GM06990 (cell line): ENCODE measurements around the gene HTRA1.

ENCODE experiments used
- DNase-seq: peaks from one replicate; pipeline ENCODE4 v3.0.0-alpha.2; 2011; ENCODE audit not compliant: insufficient read length; ENCODE audit errors: extremely low read depth
- H3K27me3 ChIP-seq: replicated peaks from 2 replicates; pipeline ENCODE4 v1.6.0; 2011; ENCODE audit warnings: low read length; ENCODE audit not compliant: control insufficient read depth, insufficient read depth
- H3K36me3 ChIP-seq: 2 replicates; pipeline ENCODE4 v1.5.1; 2011; ENCODE audit warnings: low read length; ENCODE audit not compliant: control insufficient read depth, insufficient read depth
- H3K4me3 ChIP-seq: replicated peaks from 2 replicates; pipeline ENCODE4 v1.5.1; 2011; ENCODE audit warnings: low read depth, mild to moderate bottlenecking, control low read depth, low read length
- TF ChIP-seq, protein P1 (sequence below): IDR thresholded peaks from 2 replicates; pipeline ENCODE4 v1.5.1; 2011; ENCODE audit warnings: low read length, control low read depth, mild to moderate bottlenecking, inconsistent platforms; ENCODE audit not compliant: insufficient read depth, poor library complexity, severe bottlenecking

Gene HTRA1

DNA sequence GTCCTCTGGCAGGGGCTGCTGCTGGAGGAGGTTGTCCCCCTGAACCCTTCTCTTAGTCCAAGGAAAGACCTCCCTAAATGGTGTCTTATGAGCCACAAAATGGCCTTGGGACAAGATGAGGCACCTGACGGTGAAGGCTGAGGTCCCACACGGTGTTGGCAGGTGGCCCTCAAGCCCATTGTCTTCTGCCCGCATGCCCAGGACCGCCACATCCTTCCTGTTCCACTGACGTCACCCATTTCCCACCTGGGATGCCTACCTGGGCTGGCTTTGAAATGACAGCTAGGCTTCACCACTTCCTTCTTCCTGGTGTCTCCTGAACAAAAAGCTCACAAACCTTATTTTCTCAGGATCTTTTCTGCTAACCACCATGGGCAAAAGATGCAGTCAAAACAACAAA lies 97.1 kb downstream of the HTRA1 start:
- TF ChIP-seq, protein P1, sequence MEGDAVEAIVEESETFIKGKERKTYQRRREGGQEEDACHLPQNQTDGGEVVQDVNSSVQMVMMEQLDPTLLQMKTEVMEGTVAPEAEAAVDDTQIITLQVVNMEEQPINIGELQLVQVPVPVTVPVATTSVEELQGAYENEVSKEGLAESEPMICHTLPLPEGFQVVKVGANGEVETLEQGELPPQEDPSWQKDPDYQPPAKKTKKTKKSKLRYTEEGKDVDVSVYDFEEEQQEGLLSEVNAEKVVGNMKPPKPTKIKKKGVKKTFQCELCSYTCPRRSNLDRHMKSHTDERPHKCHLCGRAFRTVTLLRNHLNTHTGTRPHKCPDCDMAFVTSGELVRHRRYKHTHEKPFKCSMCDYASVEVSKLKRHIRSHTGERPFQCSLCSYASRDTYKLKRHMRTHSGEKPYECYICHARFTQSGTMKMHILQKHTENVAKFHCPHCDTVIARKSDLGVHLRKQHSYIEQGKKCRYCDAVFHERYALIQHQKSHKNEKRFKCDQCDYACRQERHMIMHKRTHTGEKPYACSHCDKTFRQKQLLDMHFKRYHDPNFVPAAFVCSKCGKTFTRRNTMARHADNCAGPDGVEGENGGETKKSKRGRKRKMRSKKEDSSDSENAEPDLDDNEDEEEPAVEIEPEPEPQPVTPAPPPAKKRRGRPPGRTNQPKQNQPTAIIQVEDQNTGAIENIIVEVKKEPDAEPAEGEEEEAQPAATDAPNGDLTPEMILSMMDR = no peak
- no peak for DNase-seq
- H3K36me3 ChIP-seq = no peaks in the 10 kb centered on the region
- no peaks in the 10 kb centered on the region; the same call in 1 of the 2 replicates for H3K27me3 ChIP-seq
- no peak overlapping the region for H3K4me3 ChIP-seq

DNA sequence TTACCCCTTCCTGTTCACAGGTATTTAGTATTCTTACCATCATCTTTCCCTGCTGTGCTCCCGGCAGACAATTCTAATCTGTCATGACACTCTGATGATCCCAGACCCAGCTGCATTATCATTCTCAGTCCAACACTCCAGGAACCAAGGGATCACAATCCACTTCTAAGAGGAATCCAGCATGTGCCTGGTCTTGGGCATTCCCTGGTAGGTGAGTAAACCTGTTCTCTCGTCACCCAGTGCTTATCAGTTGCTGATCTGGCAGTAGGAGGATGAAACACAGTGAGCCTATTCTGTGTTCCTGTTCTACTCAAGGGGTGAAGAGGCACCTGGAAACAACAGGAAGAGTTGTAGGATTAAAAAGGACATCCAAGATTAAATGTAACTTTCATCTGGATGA lies 97.9 kb downstream of the HTRA1 start:
- no peak for DNase-seq
- H3K36me3 ChIP-seq = no peaks in the 10 kb centered on the region
- H3K4me3 ChIP-seq = no peak overlapping the region
- TF ChIP-seq, protein P1 = no peak
- no peaks in the 10 kb centered on the region; the same call in 1 of the 2 replicates for H3K27me3 ChIP-seq

DNA sequence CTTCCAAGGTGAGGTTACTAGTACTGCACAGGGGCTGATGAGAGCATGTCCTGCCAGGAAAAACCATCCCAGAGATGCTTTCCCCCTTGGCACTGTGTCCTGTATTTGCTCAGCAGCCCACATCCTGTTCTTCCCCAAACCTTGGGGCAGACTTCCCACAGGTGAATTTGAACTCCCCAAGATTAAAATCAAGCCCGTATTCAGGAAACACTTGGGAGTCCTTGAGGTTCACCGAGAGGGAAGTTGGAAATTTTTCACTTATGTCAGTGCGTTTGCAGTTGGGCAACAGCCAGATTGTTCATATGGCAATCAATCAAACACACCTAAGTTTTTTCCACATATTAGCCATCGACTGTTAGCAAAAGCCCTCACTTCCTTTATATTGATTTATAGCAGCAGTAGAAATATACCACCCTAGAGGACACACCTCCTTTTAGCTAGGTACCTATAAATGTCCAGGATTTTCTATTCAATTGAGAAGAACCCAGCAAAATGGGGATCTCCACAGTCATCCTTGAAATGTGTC lies 99.0 kb downstream of the HTRA1 start, which contains the start of gene DMBT1:
Gene DMBT1 (plus strand): TSS at position 476 of the 526 bp plus-strand sequence. CDS start 17 bp downstream, at position 493.
- DNase-seq = no peak
- no peaks in the 10 kb centered on the region for H3K36me3 ChIP-seq
- H3K4me3 ChIP-seq = no peak within 1 kb of the TSS
- H3K27me3 ChIP-seq = no peaks in the 10 kb centered on the region; the same call in 1 of the 2 replicates
- TF ChIP-seq, protein P1 = no peak

DNA sequence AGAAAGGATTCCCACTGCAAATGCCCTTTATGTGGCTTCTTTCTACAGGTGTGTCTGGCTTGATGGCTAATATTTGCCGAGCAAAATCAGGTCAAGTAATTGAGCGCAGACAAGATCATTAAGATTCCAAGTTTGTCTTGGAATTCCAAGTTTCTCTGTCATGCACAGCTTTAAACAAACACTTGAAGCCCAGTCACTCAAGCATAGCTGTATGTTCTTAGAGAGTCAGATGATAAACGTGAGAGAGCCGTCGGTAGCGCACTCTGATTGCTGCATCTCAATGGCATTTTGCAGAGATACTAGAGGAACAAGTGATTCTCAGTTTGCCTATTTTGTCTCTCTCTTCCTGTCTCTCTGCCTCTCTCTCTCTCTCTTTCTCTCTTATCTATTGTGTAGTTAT lies 99.9 kb downstream of the HTRA1 start:
- H3K36me3 ChIP-seq = no peaks in the 10 kb centered on the region
- no peaks in the 10 kb centered on the region; the same call in 1 of the 2 replicates for H3K27me3 ChIP-seq
- H3K4me3 ChIP-seq = no peak overlapping the region
- TF ChIP-seq, protein P1 = no peak
- no peak for DNase-seq

DNA sequence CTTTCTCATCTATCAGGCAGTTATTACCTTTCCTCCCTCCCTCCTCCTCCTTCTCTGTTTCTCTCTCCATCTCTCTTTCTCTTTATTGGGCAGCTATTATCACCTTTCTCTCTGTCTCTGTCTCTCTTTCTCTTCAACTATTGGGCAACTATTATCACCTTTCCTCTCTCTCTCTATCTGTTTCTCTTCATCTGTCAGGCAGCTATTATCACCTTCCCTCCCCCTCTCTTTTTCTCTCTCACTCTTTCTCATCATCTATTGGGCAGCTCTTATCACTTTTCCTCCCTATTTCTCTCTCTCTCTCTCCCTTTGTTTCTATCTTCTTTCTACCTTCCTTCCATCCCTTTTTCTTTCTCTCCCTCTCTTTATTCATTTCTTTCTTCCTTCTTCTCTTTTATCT lies 100.4 kb downstream of the HTRA1 start:
- DNase-seq = no peak
- no peaks in the 10 kb centered on the region for H3K36me3 ChIP-seq

More for the DNA sequence above, 100.4 kb downstream of the HTRA1 start:
- Histone ChIP-seq H3K27me3 (no peaks in the 10 kb centered on the region; the same call in 1 of the 2 replicates), H3K4me3 (no peak overlapping the region)
- TF ChIP-seq, protein P1 = no peak
